Stimulated activated CD4-positive, alpha-beta T cell treated with anti-CD3 and anti-CD28 coated beads, Interleukin-2, amount 100 ng/mL, for 4 hours (primary cell): ENCODE results near the gene OSBP2.

Experiments
- DNase-seq: peaks from one replicate; pipeline ENCODE4 v3.0.0-alpha.2; 2020; ENCODE audit warnings: low read depth

OSBP2 gene

GRCh38 chr22:30809086-30809485 lies 114.4 kb downstream of the OSBP2 start:
- DNase-seq: no peak

DNA sequence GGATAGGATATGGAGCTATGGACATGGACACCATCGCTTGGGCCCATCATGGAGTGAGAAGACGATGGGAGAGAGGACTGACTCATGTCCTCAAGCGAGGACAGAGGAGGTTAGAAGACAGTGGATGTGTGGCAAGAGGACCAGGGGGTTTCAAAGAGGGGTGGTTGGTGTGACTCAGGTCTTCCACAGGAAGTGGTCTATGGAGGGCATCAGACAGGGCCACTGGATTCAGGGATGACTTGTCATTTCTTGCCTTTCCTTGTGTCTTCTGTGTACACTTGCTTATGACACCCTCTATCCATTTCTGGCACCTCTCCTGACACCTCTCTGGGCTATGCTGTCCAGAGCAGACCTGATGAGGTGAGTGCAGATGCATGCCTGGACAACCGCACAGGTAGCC lies 115.4 kb downstream of the OSBP2 start:
- DNase-seq: no peak

- no peak for DNase-seq
These were observed 119.3 kb downstream of the OSBP2 start for GRCh38 chr22:30813936-30814335.

DNA sequence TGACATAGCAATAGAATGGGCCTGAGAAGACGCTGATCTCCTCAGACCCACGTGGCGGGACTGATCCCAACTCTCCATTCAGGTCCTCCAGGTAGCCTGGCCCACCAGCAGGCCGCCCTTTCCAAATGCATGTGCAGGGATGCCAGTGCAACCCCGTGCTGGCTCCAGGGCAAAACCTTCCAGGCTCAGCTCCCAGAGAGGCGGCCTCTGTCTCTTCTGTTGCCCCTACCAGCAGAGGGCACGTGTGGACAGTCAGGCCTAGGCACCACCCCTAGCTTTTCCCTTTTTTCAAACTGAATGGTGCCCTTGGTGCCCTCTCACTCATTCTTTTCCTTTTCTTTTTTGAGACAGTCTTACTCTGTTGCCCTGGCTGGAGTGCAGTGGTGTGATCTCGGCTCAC lies 121.7 kb downstream of the OSBP2 start:
- DNase-seq: no peak

DNA sequence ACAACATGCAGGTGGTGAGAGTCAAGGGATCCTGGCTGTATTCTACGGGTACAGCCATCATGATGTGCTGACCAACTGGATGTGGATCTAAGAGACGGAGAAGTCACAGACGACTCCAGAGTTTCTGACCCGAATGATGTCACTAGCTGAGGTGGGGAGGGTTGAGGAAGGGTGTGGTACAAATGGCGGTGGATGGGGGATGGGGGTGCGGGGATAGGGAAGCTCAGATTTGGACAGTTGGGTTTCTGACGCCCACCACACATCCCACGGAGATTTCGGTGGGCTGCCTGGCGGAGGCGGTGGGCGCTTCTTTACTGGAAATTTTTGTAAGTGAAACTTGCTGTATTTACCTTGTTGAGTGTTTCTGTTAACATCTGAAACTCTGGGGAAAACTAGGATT lies 126.7 kb downstream of the OSBP2 start:
- DNase-seq: no peak

DNA sequence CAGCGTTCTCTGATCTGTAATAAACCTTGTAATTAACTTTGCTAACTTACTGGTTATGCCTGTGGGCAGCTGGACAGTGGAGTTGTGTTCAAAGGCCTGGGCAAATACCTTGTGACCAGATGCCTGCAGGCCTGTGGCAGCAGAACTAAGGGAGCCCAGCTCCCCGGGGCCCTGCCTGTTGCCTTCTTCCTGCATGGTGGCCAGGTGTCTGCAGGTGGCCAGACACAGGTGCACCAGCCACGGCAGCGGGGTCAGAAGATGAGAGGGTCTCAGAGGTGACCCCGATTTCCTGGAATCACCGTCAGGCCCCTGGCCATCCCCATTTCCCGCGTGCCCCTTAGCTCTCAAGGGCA lies 127.2 kb downstream of the OSBP2 start:
- DNase-seq: no peak

DNA sequence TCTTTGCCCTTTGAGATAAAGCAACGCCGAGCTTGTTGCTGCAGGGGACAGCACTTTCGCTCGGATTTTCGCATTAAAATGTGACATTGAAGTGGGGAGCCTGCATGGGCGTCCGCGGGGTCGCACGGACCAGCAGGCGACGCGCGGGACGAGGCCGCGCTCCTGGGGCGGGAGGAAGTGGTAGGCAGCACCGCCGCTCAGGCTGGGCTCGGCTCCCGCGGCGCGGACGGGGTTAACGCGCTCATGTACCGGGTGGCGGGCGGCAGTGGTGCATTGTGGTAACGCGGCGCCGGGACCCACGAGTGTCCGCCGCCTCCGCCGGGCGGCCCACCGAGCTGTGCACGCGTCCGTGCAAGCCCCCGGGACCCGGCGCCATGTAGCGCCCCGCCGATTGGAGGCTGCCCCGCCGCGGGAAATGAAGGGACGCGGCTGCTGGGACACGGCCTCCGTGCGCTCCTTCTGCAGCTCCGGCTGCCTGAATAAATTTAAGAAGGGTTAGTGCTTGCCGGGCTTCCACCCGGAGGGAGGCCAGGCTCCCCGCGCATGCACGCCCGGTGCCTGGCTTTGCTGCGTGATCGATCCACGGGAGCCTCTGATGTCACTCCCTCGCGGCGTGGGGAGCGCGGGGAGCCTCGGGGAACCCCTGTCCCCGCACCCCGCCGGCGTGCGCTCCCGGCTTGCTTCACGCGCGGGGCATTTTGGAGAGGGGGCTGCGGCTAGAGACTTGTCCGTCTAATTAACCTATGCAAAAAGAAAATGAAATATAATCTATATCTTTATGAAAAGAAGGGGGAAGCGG lies 127.7 kb downstream of the OSBP2 start:
- no peak for DNase-seq

DNA sequence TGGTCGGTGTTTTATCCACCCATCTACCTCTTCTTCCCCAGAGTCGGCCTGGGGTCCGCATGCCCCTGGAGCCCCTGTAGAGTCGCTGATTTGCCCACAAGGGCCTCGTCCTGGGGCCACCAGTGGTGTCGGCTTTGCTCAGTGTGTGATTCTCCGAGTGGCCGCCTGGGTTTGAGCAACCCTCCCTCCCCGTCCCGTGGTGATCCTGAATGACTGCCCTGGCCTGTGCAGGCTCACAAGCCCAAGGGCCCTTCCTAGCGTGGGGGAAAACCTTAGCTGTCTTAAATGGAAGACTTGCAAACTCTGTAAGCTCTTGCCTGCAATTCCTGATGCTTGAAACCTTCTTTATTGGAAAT lies 128.3 kb downstream of the OSBP2 start:
- no peak for DNase-seq

DNA sequence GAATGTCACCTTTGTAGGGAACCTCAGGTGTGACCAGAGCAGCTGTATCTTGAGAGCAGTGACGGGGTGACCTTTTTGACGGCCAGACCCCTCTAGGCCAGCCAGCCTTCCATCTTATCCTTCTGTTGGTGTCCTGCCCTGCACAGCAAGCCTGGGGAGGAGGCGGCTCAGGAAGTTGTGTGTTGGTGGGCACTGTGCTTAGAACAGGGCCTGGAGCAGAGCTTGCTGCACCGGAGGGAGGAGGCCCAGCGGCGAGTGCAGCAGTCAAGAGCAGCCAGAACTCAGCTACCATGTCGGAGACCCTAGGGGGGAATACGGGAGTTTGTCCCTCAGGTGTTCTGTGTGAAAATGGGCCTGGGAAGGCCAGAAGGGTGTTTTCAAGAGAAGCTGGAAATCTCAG lies 129.4 kb downstream of the OSBP2 start:
- DNase-seq: no peak

DNA sequence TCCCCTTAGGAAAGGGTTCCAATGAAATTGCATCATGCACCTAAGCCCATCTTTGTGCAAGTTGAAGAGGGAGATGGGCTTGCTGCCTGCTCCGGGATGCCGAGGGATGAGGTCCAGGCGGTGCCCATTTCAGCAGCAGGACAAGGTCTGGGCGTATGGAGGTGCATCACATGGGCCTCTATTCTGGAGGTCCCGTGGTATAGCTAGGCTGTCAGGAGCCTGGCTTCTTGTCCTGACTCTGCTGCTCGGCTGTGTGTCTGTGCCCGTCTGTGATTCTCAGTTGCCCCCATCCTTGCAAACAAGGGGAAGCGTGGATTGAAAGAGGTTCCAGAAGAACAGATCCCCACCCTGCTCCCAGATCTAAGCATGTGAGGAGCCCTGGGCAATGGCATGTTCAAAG lies 130.0 kb downstream of the OSBP2 start:
- no peak for DNase-seq

DNA sequence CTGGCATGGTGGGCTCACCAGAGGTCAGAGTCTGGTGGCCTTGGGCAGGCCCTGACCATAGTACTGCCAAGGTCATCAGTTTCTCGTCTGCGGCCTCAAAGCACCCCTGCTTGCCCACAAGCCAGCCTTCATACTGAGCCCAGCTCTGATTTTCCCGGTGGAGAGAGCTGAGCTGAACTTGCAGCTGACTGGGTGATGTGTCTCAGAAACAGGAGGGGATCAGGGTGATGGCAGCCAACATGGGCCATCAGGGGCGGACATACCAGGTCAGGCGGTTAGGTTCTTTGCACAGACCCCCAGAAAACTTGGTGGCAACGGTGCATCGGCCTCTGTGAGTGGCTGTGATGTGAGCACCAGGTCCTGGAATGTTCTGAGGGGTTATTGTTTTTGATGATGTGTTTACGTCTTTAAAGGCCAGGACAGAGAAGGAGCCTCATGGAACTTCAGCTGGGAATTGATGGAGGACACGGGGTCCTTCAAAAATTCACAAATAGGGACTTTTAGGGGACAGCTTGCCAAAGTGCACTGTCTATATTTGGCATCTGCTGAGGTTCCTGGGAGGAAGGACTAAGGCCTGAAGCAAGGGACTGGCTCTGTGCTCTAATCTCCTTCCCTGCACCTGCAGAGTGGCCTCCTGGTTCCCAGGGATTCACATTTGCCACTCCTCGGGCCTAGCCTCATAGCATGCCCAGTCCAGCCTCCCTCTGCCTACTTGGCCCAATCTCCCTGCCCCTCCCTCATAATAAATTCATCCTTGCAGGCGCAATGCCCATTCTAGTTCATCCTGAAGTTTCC lies 131.2 kb downstream of the OSBP2 start:
- DNase-seq: no peak

GRCh38 chr22:30826670-30827355 lies 132.1 kb downstream of the OSBP2 start:
- DNase-seq: no peak

DNA sequence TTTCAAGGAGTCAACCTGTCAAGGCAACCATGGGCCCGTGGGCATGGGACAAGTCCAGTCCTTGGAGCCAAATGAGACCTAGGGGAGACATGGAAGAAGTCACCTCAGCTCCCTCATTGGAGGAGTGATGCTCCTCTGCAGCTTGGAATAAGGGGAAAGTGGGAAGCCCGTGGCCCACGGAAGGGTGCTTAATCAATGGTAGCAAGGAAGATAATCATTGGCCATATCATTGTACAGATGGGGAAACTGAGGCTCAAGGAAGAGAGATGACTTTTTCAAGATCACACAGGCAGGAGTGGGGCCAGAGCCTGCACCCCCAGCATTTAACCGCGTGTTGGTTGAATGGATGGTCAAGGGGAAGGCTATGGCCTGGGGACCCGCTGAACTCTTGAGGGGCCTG lies 133.0 kb downstream of the OSBP2 start:
- no peak for DNase-seq

DNA sequence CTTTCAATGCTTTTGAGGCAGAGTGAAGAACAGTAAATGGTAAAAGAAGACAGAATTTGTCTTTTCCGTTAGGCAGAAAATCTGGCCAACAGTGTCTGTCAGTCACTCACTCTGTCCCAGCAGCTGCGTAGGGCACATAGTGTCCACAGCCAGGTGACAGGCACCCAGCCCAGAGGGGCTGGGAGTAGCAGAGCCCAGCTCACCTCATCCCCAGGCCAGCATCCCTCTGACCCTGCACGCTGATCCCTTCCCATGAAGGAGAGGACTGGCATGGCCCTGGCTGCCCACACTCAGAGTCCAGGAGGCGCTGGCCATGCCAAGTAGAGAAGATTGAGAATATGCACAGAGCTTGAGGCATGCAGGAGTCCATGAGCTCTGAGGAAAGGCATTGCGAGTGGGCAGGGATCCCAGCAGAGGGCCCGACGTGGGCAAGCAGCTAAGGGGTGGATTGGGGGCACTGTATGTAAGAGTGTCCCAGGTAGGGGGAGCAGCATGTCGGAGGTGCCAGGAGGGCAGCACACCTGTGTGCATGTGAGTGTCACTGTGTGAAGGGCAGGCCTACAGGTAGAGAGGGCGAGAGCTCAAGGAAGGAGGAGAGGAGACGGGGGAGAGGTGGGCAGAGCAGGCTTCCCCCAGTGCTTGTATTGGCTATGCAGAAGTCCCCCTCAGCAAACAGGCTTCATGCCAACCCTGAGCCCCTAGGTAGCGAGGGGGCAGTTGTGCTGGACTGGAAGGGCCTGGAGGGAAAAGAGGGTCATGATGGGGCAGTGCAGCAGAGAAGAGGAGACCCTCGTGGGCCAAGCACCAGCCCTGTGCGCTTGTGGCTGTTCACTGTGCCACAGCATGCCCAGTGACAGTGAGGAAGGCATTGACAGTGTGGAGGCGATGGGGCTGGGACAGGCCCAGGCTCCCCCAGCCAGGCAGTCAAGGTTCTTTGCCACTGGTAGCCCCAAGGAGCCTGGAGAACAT lies 133.8 kb downstream of the OSBP2 start:
- no peak for DNase-seq

DNA sequence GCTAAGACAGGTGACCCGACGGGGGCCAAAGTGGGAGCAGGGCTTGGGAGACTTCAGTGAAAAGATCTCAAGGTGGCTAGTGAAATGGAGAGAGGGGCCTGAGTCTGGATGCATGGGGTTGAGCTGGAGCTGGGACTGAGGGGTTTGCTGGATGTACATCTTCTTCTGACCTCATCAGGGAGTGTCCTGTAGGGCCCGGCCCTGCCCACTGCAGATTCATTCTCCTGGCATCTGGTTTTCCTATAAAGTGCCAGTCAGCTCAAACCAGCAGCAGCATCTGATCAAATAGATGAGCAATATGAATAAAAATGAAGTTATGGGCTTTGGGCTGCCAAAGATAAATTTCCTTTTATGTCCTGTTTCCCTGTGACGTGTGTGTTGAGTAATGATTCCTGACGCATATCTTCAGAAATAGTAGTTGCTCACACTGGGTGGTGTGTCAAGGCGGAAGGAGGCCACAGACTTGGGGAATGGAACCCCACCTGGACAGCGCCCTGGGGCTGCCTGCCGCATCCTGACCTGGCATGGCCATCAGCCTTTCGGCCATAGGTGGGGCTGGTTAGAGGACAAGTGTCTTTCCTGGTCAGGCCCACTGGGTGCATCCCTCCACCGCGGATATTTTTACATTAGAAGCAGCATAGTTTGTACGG lies 135.4 kb downstream of the OSBP2 start:
- no peak for DNase-seq

GRCh38 chr22:30830907-30831306 lies 136.2 kb downstream of the OSBP2 start:
- DNase-seq: no peak

DNA sequence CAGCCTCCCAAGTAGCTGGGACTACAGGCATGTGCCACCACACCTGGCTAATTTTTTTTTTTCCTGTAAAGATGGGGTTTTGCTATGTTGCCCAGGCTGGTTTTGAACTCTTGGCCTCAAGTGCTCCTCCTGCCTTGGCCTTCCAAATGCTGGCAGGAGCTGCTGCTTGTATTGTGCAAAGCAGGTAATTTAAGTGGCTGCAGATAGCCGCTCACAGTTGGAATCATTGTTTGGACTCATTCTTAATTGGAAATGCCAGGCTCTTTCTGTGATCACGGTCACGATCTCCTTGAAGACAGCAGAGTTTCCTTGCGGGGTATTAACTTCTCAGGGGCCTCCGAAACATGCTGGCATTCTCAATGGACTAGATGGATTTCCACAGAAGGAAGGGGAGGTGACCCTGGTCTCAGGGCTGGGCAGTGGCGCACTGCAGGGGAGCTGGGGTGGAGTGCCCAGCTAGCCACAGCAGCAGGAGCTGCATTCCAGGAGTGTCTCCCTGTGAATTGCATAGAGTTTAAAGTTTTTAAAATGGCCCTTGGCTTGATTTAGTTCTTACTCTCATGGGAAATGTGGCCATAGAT lies 137.8 kb downstream of the OSBP2 start:
- DNase-seq: no peak

DNA sequence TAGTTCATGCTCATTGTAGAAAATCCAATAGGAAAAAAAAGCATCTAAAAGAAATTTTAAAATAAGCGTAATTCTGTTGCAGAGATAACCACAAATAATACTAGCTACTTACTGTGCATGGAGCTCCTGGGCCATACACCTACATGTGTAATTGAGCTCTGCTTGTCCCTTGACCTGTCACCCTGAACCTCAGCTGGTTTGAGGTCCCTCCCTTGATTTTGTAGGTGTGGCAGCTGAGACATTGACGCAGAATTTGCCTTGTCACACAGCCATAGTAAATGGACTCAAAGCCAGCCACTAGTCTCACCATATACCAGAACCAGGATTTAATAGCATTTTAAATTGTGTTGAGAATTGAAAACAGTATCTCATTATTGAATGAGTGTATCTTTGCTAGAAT lies 138.6 kb downstream of the OSBP2 start:
- no peak for DNase-seq

DNA sequence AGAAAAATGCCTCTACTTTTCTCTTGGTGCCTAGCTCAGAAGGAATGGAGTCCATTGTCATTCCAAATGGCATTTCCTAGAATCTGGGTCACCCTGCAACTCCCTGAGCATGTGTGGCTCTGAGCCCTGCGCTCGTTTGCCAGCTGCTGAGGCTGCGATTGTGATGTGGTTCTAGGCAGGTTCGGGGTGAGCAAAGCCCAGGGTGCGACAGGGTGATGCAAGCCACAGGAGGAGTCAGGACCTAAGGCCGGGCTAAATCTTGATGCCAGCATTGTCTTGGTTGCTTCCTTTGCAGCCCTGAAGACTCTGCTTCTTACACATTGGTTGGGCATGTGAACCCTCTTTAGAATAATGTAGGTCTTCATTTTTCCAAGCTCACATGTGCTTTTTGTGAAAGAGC lies 142.9 kb downstream of the OSBP2 start:
- no peak for DNase-seq

DNA sequence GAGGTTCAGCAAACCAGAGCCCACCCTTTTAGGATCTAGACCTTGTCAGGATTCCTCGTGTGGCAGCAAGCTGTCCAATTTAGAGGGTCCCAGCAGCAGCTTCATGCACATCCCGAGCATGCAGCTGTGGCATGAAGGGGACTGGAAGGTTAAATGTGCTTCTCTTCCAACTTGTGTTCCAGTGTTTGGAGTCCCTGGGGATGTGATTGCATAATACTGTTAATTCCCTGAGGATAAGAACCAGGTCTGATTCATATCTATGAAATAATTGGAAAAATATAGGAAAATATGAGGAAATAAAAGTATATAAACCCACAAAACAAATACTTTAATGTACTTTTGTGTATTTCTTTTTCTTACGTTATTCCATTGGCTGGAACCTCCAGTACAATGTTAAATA lies 143.4 kb downstream of the OSBP2 start:
- DNase-seq: no peak

- DNase-seq: no peak
These were observed 146.6 kb downstream of the OSBP2 start for GRCh38 chr22:30841273-30841672.
